DMS 273 (cell line): ENCODE measurements around the gene L3MBTL2.
"Not testable (repeated sequence)": the region's sequence is repeated elsewhere in the genome, so short reads cannot be mapped to it uniquely, and the experiment has no call there.

Experiments
- DNase-seq: peaks from one replicate; lab custom pipeline; 2025; ENCODE audit not compliant: unreplicated experiment; lab: John Stamatoyannopoulos, UW

Gene L3MBTL2

GRCh38 chr22:41204992-41205900 is at the start of gene L3MBTL2:
L3MBTL2 (plus strand) TSS chr22:41205312; CDS start chr22:41205363, 51 bp downstream.
- peak; percentile 98 for DNase-seq

GRCh38 chr22:41157083-41157482 is 48.0 kb upstream of the L3MBTL2 start:
- DNase-seq = no peak

- no peak for DNase-seq
These were observed 36.0 kb upstream of the L3MBTL2 start for GRCh38 chr22:41169157-41169556.

- no peak for DNase-seq
These were observed 33.1 kb upstream of the L3MBTL2 start for GRCh38 chr22:41171996-41172395.

- no peak for DNase-seq
These were observed 29.6 kb upstream of the L3MBTL2 start for GRCh38 chr22:41175546-41175945.

GRCh38 chr22:41177040-41177621 is 28.0 kb upstream of the L3MBTL2 start:
- no peak for DNase-seq

- DNase-seq = no peak
These were observed 27.3 kb upstream of the L3MBTL2 start for GRCh38 chr22:41177622-41178424.

GRCh38 chr22:41178425-41178975 is 26.6 kb upstream of the L3MBTL2 start:
- peak; percentile 15 for DNase-seq

GRCh38 chr22:41180362-41180761 is 24.8 kb upstream of the L3MBTL2 start:
- DNase-seq = not testable (repeated sequence)

- no peak for DNase-seq
These were observed 24.2 kb upstream of the L3MBTL2 start for GRCh38 chr22:41180926-41181325.

GRCh38 chr22:41181349-41182241 is 23.5 kb upstream of the L3MBTL2 start:
- peak; percentile 15 for DNase-seq

GRCh38 chr22:41184679-41185078 is 20.4 kb upstream of the L3MBTL2 start:
- no peak for DNase-seq

- DNase-seq = no peak
These were observed 13.6 kb upstream of the L3MBTL2 start for GRCh38 chr22:41191467-41191866.

- DNase-seq = no peak
These were observed 11.3 kb upstream of the L3MBTL2 start for GRCh38 chr22:41193829-41194228.

GRCh38 chr22:41197038-41197972 is 7.8 kb upstream of the L3MBTL2 start:
- DNase-seq = peak; percentile 88

- peak; percentile 41 for DNase-seq
These were observed 7.0 kb upstream of the L3MBTL2 start for GRCh38 chr22:41198027-41198580.

- no peak for DNase-seq
These were observed 4.0 kb upstream of the L3MBTL2 start for GRCh38 chr22:41201141-41201540.

- no peak for DNase-seq
These were observed 2.0 kb upstream of the L3MBTL2 start for GRCh38 chr22:41203118-41203517.

GRCh38 chr22:41204066-41204465 is 1.0 kb upstream of the L3MBTL2 start:
- DNase-seq = no peak
